HepG2 (cell line): ENCODE measurements around the gene NFKB2. TPM values are rescaled to one million over a fixed set of nuclear protein-coding genes. Genes with fewer than 3 reads are reported as not detected.

Source experiments
- AGO1 ChIP-seq: fragments of 200-400 bp; formaldehyde crosslinking; IDR thresholded peaks from 2 replicates; pipeline ENCODE4 v1.6.1; 2017; ENCODE audit warnings: mild to moderate bottlenecking, low read depth, low read length, moderate library complexity; ENCODE audit not compliant: poor library complexity, severe bottlenecking
- AGO2 ChIP-seq: fragments of 200-400 bp; formaldehyde crosslinking; optimal IDR thresholded peaks from 2 replicates; pipeline ENCODE3; 2017; ENCODE audit warnings: mild to moderate bottlenecking, low read depth, low read length, moderate library complexity
- ATF1 ChIP-seq: IDR thresholded peaks from 2 replicates; pipeline ENCODE4 v1.6.1; 2016; ENCODE audit warnings: mild to moderate bottlenecking, control low read depth
- FOXP4 ChIP-seq: sonication (generic); formaldehyde crosslinking; IDR thresholded peaks from 2 replicates; pipeline ENCODE4 v1.4.0; 2020; ENCODE audit warnings: missing genetic modification reagents
- GLI4 ChIP-seq: sonication (generic); formaldehyde crosslinking; IDR thresholded peaks from 2 replicates; pipeline ENCODE4 v1.5.1; 2020; ENCODE audit warnings: missing genetic modification reagents, mild to moderate bottlenecking, moderate library complexity, borderline replicate concordance
- MAX ChIP-seq: IDR thresholded peaks from 2 replicates; pipeline ENCODE4 v1.6.1; 2012; ENCODE audit warnings: inconsistent platforms
- NCOR1 ChIP-seq: fragments of 200-600 bp; sonication (generic); IDR thresholded peaks from 2 replicates; pipeline ENCODE4 v1.7.0; 2017; ENCODE audit warnings: antibody characterized with exemption, low read length, borderline replicate concordance
- NFE2 ChIP-seq: sonication (generic); formaldehyde crosslinking; IDR thresholded peaks from 2 replicates; pipeline ENCODE4 v1.4.0; 2020; ENCODE audit warnings: missing genetic modification reagents
- NRL ChIP-seq: sonication (generic); formaldehyde crosslinking; IDR thresholded peaks from 2 replicates; pipeline ENCODE4 v1.5.0; 2020; ENCODE audit warnings: missing genetic modification reagents, mild to moderate bottlenecking, moderate library complexity, borderline replicate concordance
- PHB2 ChIP-seq: fragments of 450-650 bp; IDR thresholded peaks from 2 replicates; pipeline ENCODE4 v1.6.1; 2018; ENCODE audit not compliant: partially characterized antibody
- POLR2G ChIP-seq: fragments of 200-400 bp; formaldehyde crosslinking; IDR thresholded peaks from 2 replicates; pipeline ENCODE4 v1.6.1; 2018; ENCODE audit warnings: mild to moderate bottlenecking, low read depth, low read length, moderate library complexity
- RORA ChIP-seq: sonication (generic); formaldehyde crosslinking; IDR thresholded peaks from 2 replicates; pipeline ENCODE4 v1.5.0; 2020; ENCODE audit warnings: mild to moderate bottlenecking, missing genetic modification reagents, moderate library complexity
- SMAD3 ChIP-seq: sonication (generic); formaldehyde crosslinking; IDR thresholded peaks from 2 replicates; pipeline ENCODE4 v1.4.0; 2020; ENCODE audit warnings: missing genetic modification reagents
- TFAP4 ChIP-seq: sonication (generic); IDR thresholded peaks from 2 replicates; pipeline ENCODE4 v1.6.1; 2016; ENCODE audit warnings: low read depth, borderline replicate concordance
- THRA ChIP-seq: sonication (generic); formaldehyde crosslinking; IDR thresholded peaks from 2 replicates; pipeline ENCODE4 v1.4.0; 2020; ENCODE audit warnings: missing genetic modification reagents, borderline replicate concordance
- TOE1 ChIP-seq: sonication (generic); formaldehyde crosslinking; IDR thresholded peaks from 2 replicates; pipeline ENCODE4 v1.4.0; 2020; ENCODE audit warnings: mild to moderate bottlenecking, missing genetic modification reagents
- U2AF2 ChIP-seq: fragments of 200-400 bp; formaldehyde crosslinking; IDR thresholded peaks from 2 replicates; pipeline ENCODE4 v1.6.1; 2017; ENCODE audit warnings: low read depth, mild to moderate bottlenecking, low read length
- ZBTB1 ChIP-seq: sonication (generic); formaldehyde crosslinking; IDR thresholded peaks from 2 replicates; pipeline ENCODE4 v1.4.0; 2020; ENCODE audit warnings: missing genetic modification reagents, borderline replicate concordance
- ZBTB39 ChIP-seq: sonication (generic); formaldehyde crosslinking; IDR thresholded peaks from 2 replicates; pipeline ENCODE4 v1.5.0; 2020; ENCODE audit warnings: missing genetic modification reagents
- ZNF333 ChIP-seq: sonication (generic); formaldehyde crosslinking; IDR thresholded peaks from 2 replicates; pipeline ENCODE4 v1.4.0; 2020; ENCODE audit warnings: mild to moderate bottlenecking, missing genetic modification reagents, borderline replicate concordance
- ZUFSP ChIP-seq: sonication (generic); formaldehyde crosslinking; IDR thresholded peaks from 2 replicates; pipeline ENCODE4 v1.9.0; 2021; ENCODE audit warnings: missing genetic modification reagents, mild to moderate bottlenecking, borderline replicate concordance
- polyA plus RNA-seq, 8 experiments: library from polyadenylated mRNA; depleted of rRNA in 3 of 8; stranded (reverse) in 7 of 8; unstranded in 1 of 8; fragments of >200 nt; fragmentation: Illumina TruSeq in 4 of 8; extraction: Trizol in 4 of 8; gene quantifications; 2 replicates each; pipeline versions ENCODE4 v1.2.1 to v1.2.3, GENCODE V29; 2011 to 2016; ENCODE audit warnings: low read depth in 4 of 8, missing spikeins in 1 of 8, mixed read lengths in 1 of 8; ENCODE audit not compliant: insufficient read depth in 1 of 8
- total RNA-seq, 5 experiments: library from RNA; depleted of rRNA; stranded (reverse); fragments of >200 nt; fragmentation: Illumina TruSeq; extraction: Trizol; gene quantifications; 2 replicates each; pipeline ENCODE4 v1.2.3, GENCODE V29; 2016; ENCODE audit warnings: low read depth in 1 of 5

The NFKB2 gene
- total and polyA plus RNA-seq, 2 of the 13 experiments (the other 11 are each of a cell fraction or from before 2014, with no cell fraction given): 7.7 to 12.5 TPM

GRCh38 chr10:102449321-102450123 lies 54.0 kb downstream of the NFKB2 start (continued):
- TF ChIP-seq NRL (CRISPR knock-in tag) (no peak), POLR2G (peak; percentile 50; the same call in 1 of the 2 replicates), NFE2 (CRISPR knock-in tag) (no peak), ZBTB39 (CRISPR knock-in tag) (no peak), SMAD3 (CRISPR knock-in tag) (no peak), U2AF2 (no peak), ZUFSP (no peak), AGO1 (no peak), MAX (0 out of 2 replicates have a peak, but pooled peaks have one; percentile 16), GLI4 (CRISPR knock-in tag) (no peak), AGO2 (no peak), FOXP4 (CRISPR knock-in tag) (peak; percentile 22; the same call in 1 of the 2 replicates), ZBTB1 (CRISPR knock-in tag) (no peak), THRA (CRISPR knock-in tag) (no peak), ZNF333 (CRISPR knock-in tag) (no peak), RORA (CRISPR knock-in tag) (no peak), TOE1 (CRISPR knock-in tag) (no peak), NCOR1 (0 out of 2 replicates have a peak, but pooled peaks have one; percentile 15), TFAP4 (peak; percentile 72; the same call in 1 of the 2 replicates), ATF1 (CRISPR knock-in tag) (no peak), PHB2 (no peak)
